Endodermal cell (in vitro differentiated cells): ENCODE data around the gene NSMCE4A. TPM values are rescaled to one million over a fixed set of nuclear protein-coding genes. Genes with fewer than 3 reads are reported as not detected.
A peak's percentile ranks its signal among the peaks of the same experiment; 100 is the strongest.
"Not testable (repeated sequence)": the region's sequence is repeated elsewhere in the genome, so short reads cannot be mapped to it uniquely, and the experiment has no call there.

Experiments
- DNase-seq: peaks from one replicate; pipeline ENCODE4 v3.0.0-alpha.2; 2017
- H3K27ac ChIP-seq: 2 replicates; pipeline ENCODE4 v1.5.1; 2013; ENCODE audit warnings: mild to moderate bottlenecking, low read depth, low read length, moderate library complexity
- H3K27me3 ChIP-seq: 2 replicates; pipeline ENCODE4 v1.6.1; 2013; ENCODE audit warnings: mild to moderate bottlenecking, low read length, moderate library complexity; ENCODE audit not compliant: insufficient read depth, control insufficient read depth, poor library complexity, severe bottlenecking
- H3K36me3 ChIP-seq: 2 replicates; pipeline ENCODE4 v1.7.0; 2013; ENCODE audit warnings: mild to moderate bottlenecking, low read length, moderate library complexity; ENCODE audit not compliant: control insufficient read depth, insufficient read depth
- H3K4me1 ChIP-seq: one replicate; pipeline ENCODE4 v1.7.0; 2013; ENCODE audit warnings: low read length; ENCODE audit not compliant: control insufficient read depth, insufficient read depth
- H3K4me3 ChIP-seq: 2 replicates; pipeline ENCODE4 v1.5.1; 2013; ENCODE audit warnings: mild to moderate bottlenecking, low read length, moderate library complexity
- H3K9ac ChIP-seq: 2 replicates; pipeline ENCODE4 v1.6.1; 2013; ENCODE audit warnings: mild to moderate bottlenecking, low read length, moderate library complexity; ENCODE audit not compliant: poor library complexity, severe bottlenecking; ENCODE audit errors: extremely low read depth
- H3K9me3 ChIP-seq: 2 replicates; pipeline ENCODE4 v1.6.1; 2013; ENCODE audit warnings: mild to moderate bottlenecking, low read length, moderate library complexity; ENCODE audit not compliant: control insufficient read depth
- H3K27ac Mint-ChIP-seq: 2 replicates; pipeline ENCODE4 v1.8.0; 2020; ENCODE audit warnings: mixed read lengths
- H3K27me3 Mint-ChIP-seq: 2 replicates; pipeline ENCODE4 v1.8.0; 2021; ENCODE audit warnings: mild to moderate bottlenecking, mixed read lengths; ENCODE audit not compliant: insufficient read depth
- H3K36me3 Mint-ChIP-seq: 2 replicates; pipeline ENCODE4 v1.8.0; 2020; ENCODE audit warnings: low read depth, mixed read lengths
- H3K4me1 Mint-ChIP-seq: 2 replicates; pipeline ENCODE4 v1.8.0; 2020; ENCODE audit warnings: mixed read lengths
- H3K4me3 Mint-ChIP-seq: 2 replicates; pipeline ENCODE4 v1.8.0; 2020; ENCODE audit warnings: mild to moderate bottlenecking, moderate library complexity, mixed read lengths
- H3K9me3 Mint-ChIP-seq: 2 replicates; pipeline ENCODE4 v1.8.0; 2020; ENCODE audit warnings: mild to moderate bottlenecking, mixed read lengths
- CTCF ChIP-seq: fragments of 200-600 bp; sonication (generic); conservative IDR thresholded peaks from 2 replicates; pipeline ENCODE4 v1.5.0; 2021; ENCODE audit warnings: antibody characterized with exemption, mild to moderate bottlenecking
- WGBS, 2 experiments: methylation state at CpG; one replicate each; pipeline versions ENCODE4 v1.1.5 to v1.1.7; 2013; ENCODE audit warnings: missing lambda C conversion rate in 2 of 2, mixed read lengths in 1 of 2; ENCODE audit not compliant: insufficient coverage in 1 of 2, insufficient read length in 1 of 2; 5-methylcytosine and 5-hydroxymethylcytosine counted together
- long read RNA-seq, 4 experiments: library from polyadenylated mRNA in 2 of 4; library from RNA in 1 of 4; library from capped mRNA in 1 of 4; stranded (forward) in 3 of 4; unstranded in 1 of 4; transcript quantifications; one replicate each; pipeline ENCODE4 v2.0.0, GENCODE V29; 2020 to 2021; ENCODE audit warnings: inconsistent platforms in 1 of 4
- polyA plus RNA-seq, 2 experiments: library from polyadenylated mRNA; stranded (reverse); fragments of 50-300 nt; gene quantifications; one replicate each; pipeline ENCODE4 v1.2.3, GENCODE V29; 2013
- total RNA-seq, 2 donors: library from RNA; stranded (reverse); fragmentation: NEBNext Ultra II Directional in 1 of 2; extraction: Animal tissue kit (Norgen Biotek cat#: 25700) in 1 of 2; gene quantifications; 2 replicates in 1 of 2; 3 replicates in 1 of 2; pipeline ENCODE4 v1.2.1, GENCODE V29; 2021

The NSMCE4A gene, protein sequence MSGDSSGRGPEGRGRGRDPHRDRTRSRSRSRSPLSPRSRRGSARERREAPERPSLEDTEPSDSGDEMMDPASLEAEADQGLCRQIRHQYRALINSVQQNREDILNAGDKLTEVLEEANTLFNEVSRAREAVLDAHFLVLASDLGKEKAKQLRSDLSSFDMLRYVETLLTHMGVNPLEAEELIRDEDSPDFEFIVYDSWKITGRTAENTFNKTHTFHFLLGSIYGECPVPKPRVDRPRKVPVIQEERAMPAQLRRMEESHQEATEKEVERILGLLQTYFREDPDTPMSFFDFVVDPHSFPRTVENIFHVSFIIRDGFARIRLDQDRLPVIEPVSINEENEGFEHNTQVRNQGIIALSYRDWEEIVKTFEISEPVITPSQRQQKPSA
- total RNA-seq, result 10 to 100 TPM; 55.3 to 69.7 TPM
- 79.2 TPM for polyA plus RNA-seq (2013, experiment 1 of 2)
- 76.0 TPM for polyA plus RNA-seq (2013, experiment 2 of 2)
- long read RNA-seq, experiment 1, transcript NSMCE4A-202 (11 exons, 1,394 nt), result major isoform, 25 of 43 reads
- long read RNA-seq, experiment 1, partial matches to known transcripts, result 8 of 43 reads
- long read RNA-seq, experiment 1, other reads (novel, unspliced or antisense), result 9 of 43 reads
- long read RNA-seq, experiment 2, transcript NSMCE4A-202 (11 exons, 1,394 nt), result major isoform, 78 of 108 reads
- long read RNA-seq, experiment 2, partial matches to known transcripts, result 12 of 108 reads
- long read RNA-seq, experiment 2, other reads (novel, unspliced or antisense), result 17 of 108 reads
- long read RNA-seq, experiment 3, transcript NSMCE4A-202 (11 exons, 1,394 nt), result major isoform, 187 of 232 reads
- long read RNA-seq, experiment 3, partial matches to known transcripts, result 3 of 232 reads
- long read RNA-seq, experiment 3, other reads (novel, unspliced or antisense), result 41 of 232 reads
- long read RNA-seq, experiment 4, partial matches to known transcripts, result 4 of 14 reads
- long read RNA-seq, experiment 4, other reads (novel, unspliced or antisense), result 10 of 14 reads

DNA sequence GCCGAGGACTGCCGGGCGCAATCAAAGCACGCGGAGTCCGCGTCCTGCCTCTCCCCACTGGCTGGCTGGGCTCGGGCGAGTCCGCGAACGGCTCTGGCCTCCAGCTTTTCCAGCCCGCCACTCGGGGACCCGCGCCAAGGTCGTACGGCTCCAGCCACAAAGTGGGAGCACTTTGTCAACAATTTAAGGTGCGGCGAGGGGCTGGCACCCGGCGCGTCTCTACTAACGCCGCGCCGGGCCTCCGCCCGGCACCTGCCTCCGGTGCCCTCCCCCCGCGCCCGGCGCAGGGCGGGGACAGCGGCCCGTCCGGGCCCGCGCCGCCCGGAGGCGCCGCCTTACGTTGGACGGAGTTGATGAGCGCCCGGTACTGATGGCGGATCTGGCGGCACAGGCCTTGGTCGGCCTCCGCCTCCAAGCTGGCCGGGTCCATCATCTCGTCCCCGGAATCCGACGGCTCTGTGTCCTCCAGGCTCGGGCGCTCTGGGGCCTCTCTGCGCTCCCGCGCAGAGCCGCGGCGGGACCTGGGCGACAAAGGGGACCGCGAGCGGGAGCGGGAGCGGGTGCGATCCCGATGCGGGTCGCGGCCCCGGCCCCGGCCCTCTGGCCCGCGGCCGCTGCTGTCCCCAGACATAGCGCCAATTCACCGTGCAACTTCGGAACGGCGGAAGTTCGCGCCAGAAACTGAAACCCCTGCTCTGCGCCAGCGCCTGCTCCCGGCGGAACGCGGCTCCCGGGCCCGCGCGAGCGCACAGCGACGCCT lies at the start of gene NSMCE4A:
TSS of gene NSMCE4A (minus strand) at position 683 of the 760 bp plus-strand sequence. CDS start at position 631, 52 bp downstream.
- peak within 1 kb of the TSS; percentile 81 for H3K9ac ChIP-seq
- peak; percentile 77 for TF ChIP-seq CTCF
- no peaks in the 10 kb centered on the region for H3K4me1 ChIP-seq
- peak within 1 kb of the TSS; percentile 76 for H3K4me3 Mint-ChIP-seq
- H3K36me3 ChIP-seq, result peaks cover 17% of the 10 kb centered on the region
- H3K9me3 Mint-ChIP-seq, result peaks cover 28% of the 10 kb centered on the region
- H3K4me1 Mint-ChIP-seq, result peaks cover 8% of the 10 kb centered on the region
- peak within 1 kb of the TSS; percentile 74 for H3K27ac Mint-ChIP-seq
- H3K4me3 ChIP-seq, result peak within 1 kb of the TSS; percentile 94
- H3K27me3 Mint-ChIP-seq, result peaks cover 1% of the 10 kb centered on the region
- peaks cover 21% of the 10 kb centered on the region for H3K9me3 ChIP-seq
- H3K27me3 ChIP-seq, result no peaks in the 10 kb centered on the region
- whole genome bisulfite sequencing, 2 experiments, result 0 to 2% methylated on average over 9 to 101 of the region's 101 CpGs
- peak; percentile 94 for DNase-seq
- peaks cover 45% of the 10 kb centered on the region for H3K36me3 Mint-ChIP-seq
- peak within 1 kb of the TSS; percentile 93 for H3K27ac ChIP-seq

GRCh38 chr10:122023257-122023656 lies 48.2 kb upstream of the NSMCE4A start:
- H3K9me3 ChIP-seq, H3K36me3 Mint-ChIP-seq, H3K27me3 Mint-ChIP-seq, H3K4me1 ChIP-seq, H3K9me3 Mint-ChIP-seq, H3K27ac ChIP-seq, H3K36me3 ChIP-seq, DNase-seq, H3K27me3 ChIP-seq, H3K4me3 Mint-ChIP-seq, H3K4me3 ChIP-seq, H3K27ac Mint-ChIP-seq, H3K9ac ChIP-seq: not testable (repeated sequence)
- WGBS, 2 experiments, result 97% methylated on average over 4 of the region's 7 CpGs
- peaks cover 33% of the 10 kb centered on the region for H3K4me1 Mint-ChIP-seq

DNA sequence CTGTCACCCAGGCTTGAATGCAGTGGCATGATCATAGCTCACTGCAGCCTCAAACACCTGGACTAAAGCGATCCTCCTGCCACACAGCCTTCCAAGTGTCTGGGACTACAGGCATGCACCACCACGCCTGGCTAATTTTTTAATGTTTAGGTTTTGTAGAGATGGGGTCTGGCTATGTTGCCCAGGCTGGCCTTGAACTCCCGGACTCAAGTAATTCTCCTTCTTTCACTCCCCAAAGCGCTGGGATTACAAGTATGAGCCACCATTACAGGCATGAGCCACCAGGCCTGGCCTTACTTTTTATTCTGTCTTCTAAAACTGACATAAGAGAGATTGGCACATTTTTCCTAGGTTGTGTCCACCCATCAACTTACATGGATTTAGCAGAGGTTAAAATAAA lies 47.3 kb upstream of the NSMCE4A start:
- no peaks in the 10 kb centered on the region for H3K27me3 Mint-ChIP-seq
- 85 to 100% methylated on average over 2 to 4 of the region's 4 CpGs for WGBS, 2 experiments
- Histone ChIP-seq H3K27me3 (no peaks in the 10 kb centered on the region), H3K9ac (no peak overlapping the region), H3K4me1 (peaks cover 10% of the 10 kb centered on the region), H3K9me3 (no peaks in the 10 kb centered on the region), H3K27ac (no peak overlapping the region), H3K36me3 (no peaks in the 10 kb centered on the region), H3K4me3 (no peak overlapping the region)
- no peak for DNase-seq
- no peak overlapping the region for H3K4me3 Mint-ChIP-seq
- H3K36me3 Mint-ChIP-seq, result peaks cover 3% of the 10 kb centered on the region
- no peaks in the 10 kb centered on the region for H3K9me3 Mint-ChIP-seq
- peaks cover 37% of the 10 kb centered on the region for H3K4me1 Mint-ChIP-seq
- no peak for TF ChIP-seq CTCF
- no peak overlapping the region for H3K27ac Mint-ChIP-seq
